ENCODE data around the gene RAB24. TPM values are rescaled to one million over a fixed set of nuclear protein-coding genes. Genes with fewer than 3 reads are reported as not detected.

The RAB24 gene
- total and polyA plus RNA-seq, 2 experiments from 2014 or later, result 27.1 to 27.7 TPM

DNA sequence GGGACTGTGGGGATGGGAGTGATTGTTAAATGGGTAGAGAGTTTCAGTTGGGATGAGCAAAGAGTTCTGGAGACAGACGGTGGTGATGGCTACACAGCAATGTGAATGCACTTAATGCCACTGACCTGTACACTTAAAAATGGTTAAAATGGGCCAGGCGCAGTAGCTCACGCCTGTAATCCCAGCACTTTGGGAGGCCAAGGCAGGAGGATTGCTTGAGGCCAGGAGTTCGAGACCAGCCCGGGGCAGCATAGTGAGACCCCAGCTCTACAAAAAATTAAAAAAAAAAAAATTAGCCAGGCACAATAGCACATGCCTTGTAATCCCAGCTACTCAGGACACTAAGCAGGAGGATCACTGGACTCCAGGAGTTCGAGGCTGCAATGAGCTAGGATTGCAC lies 40.3 kb upstream of the RAB24 start:
- DNase-seq (ENCODE audit: low spot score) (no peak), ATAC-seq (no peak)
- no peak overlapping the region for H3K4me3 Mint-ChIP-seq
- Histone ChIP-seq H3F3A (replicated peaks; ENCODE audit: low read depth) (no peaks in the 10 kb centered on the region), H3K27ac (ENCODE audit: low read depth) (no peak overlapping the region), H2AFZ (no peak overlapping the region), H3K36me3 (ENCODE audit: insufficient read depth) (0 out of 2 replicates have a peak, but pooled peaks cover 6% of the 10 kb centered on the region), H3K4me1 (ENCODE audit: insufficient read depth) (no peaks in the 10 kb centered on the region; the same call in 1 of the 2 replicates), H3K4me3 (no peak overlapping the region), H3K79me2 (replicated peaks; ENCODE audit: insufficient read depth) (peaks cover 87% of the 10 kb centered on the region), H3K27me3 (ENCODE audit: insufficient read depth) (no peaks in the 10 kb centered on the region), H3K4me2 (no peak overlapping the region), H4K20me1 (replicated peaks; ENCODE audit: insufficient read depth) (peaks cover 33% of the 10 kb centered on the region), H3K9me2 (ENCODE audit: insufficient read depth) (no peaks in the 10 kb centered on the region)
- peaks cover 1% of the 10 kb centered on the region for H3K27me3 Mint-ChIP-seq (ENCODE audit: insufficient read depth, low read depth, poor library complexity)
- H3K4me1 Mint-ChIP-seq, result peaks cover 10% of the 10 kb centered on the region
- H3K27ac Mint-ChIP-seq, result no peak overlapping the region
- H3K36me3 Mint-ChIP-seq (ENCODE audit: low read depth), result peaks cover 34% of the 10 kb centered on the region
- no peaks in the 10 kb centered on the region for H3K9me3 Mint-ChIP-seq
- TF ChIP-seq, protein P1, sequence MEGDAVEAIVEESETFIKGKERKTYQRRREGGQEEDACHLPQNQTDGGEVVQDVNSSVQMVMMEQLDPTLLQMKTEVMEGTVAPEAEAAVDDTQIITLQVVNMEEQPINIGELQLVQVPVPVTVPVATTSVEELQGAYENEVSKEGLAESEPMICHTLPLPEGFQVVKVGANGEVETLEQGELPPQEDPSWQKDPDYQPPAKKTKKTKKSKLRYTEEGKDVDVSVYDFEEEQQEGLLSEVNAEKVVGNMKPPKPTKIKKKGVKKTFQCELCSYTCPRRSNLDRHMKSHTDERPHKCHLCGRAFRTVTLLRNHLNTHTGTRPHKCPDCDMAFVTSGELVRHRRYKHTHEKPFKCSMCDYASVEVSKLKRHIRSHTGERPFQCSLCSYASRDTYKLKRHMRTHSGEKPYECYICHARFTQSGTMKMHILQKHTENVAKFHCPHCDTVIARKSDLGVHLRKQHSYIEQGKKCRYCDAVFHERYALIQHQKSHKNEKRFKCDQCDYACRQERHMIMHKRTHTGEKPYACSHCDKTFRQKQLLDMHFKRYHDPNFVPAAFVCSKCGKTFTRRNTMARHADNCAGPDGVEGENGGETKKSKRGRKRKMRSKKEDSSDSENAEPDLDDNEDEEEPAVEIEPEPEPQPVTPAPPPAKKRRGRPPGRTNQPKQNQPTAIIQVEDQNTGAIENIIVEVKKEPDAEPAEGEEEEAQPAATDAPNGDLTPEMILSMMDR (conservative IDR thresholded peaks at IDR 0.05; ENCODE audit: low read depth in 2 of 2), result no peak
- TF ChIP-seq EZH2 (IDR thresholded peaks at IDR 0.05; ENCODE audit: low read depth, unreplicated experiment), result no peak
- TF ChIP-seq EZH2phosphoT487 (IDR thresholded peaks at IDR 0.05; ENCODE audit: unreplicated experiment), result no peak
- no peak for TF ChIP-seq NANOG (IDR thresholded peaks at IDR 0.05; ENCODE audit: borderline replicate concordance)
- TF ChIP-seq, protein P2, sequence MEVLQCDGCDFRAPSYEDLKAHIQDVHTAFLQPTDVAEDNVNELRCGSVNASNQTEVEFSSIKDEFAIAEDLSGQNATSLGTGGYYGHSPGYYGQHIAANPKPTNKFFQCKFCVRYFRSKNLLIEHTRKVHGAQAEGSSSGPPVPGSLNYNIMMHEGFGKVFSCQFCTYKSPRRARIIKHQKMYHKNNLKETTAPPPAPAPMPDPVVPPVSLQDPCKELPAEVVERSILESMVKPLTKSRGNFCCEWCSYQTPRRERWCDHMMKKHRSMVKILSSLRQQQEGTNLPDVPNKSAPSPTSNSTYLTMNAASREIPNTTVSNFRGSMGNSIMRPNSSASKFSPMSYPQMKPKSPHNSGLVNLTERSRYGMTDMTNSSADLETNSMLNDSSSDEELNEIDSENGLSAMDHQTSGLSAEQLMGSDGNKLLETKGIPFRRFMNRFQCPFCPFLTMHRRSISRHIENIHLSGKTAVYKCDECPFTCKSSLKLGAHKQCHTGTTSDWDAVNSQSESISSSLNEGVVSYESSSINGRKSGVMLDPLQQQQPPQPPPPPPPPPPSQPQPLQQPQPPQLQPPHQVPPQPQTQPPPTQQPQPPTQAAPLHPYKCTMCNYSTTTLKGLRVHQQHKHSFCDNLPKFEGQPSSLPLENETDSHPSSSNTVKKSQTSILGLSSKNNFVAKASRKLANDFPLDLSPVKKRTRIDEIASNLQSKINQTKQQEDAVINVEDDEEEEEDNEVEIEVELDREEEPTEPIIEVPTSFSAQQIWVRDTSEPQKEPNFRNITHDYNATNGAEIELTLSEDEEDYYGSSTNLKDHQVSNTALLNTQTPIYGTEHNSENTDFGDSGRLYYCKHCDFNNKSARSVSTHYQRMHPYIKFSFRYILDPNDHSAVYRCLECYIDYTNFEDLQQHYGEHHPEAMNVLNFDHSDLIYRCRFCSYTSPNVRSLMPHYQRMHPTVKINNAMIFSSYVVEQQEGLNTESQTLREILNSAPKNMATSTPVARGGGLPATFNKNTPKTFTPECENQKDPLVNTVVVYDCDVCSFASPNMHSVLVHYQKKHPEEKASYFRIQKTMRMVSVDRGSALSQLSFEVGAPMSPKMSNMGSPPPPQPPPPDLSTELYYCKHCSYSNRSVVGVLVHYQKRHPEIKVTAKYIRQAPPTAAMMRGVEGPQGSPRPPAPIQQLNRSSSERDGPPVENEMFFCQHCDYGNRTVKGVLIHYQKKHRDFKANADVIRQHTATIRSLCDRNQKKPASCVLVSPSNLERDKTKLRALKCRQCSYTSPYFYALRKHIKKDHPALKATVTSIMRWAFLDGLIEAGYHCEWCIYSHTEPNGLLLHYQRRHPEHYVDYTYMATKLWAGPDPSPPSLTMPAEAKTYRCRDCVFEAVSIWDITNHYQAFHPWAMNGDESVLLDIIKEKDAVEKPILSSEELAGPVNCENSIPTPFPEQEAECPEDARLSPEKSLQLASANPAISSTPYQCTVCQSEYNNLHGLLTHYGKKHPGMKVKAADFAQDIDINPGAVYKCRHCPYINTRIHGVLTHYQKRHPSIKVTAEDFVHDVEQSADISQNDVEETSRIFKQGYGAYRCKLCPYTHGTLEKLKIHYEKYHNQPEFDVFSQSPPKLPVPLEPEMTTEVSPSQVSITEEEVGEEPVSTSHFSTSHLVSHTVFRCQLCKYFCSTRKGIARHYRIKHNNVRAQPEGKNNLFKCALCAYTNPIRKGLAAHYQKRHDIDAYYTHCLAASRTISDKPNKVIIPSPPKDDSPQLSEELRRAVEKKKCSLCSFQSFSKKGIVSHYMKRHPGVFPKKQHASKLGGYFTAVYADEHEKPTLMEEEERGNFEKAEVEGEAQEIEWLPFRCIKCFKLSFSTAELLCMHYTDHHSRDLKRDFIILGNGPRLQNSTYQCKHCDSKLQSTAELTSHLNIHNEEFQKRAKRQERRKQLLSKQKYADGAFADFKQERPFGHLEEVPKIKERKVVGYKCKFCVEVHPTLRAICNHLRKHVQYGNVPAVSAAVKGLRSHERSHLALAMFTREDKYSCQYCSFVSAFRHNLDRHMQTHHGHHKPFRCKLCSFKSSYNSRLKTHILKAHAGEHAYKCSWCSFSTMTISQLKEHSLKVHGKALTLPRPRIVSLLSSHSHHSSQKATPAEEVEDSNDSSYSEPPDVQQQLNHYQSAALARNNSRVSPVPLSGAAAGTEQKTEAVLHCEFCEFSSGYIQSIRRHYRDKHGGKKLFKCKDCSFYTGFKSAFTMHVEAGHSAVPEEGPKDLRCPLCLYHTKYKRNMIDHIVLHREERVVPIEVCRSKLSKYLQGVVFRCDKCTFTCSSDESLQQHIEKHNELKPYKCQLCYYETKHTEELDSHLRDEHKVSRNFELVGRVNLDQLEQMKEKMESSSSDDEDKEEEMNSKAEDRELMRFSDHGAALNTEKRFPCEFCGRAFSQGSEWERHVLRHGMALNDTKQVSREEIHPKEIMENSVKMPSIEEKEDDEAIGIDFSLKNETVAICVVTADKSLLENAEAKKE (CRISPR knock-in tag; IDR thresholded peaks at IDR 0.05), result no peak
- no peak for TF ChIP-seq ZNF331 (CRISPR knock-in tag; IDR thresholded peaks at IDR 0.05; ENCODE audit: low read depth)
- TF ChIP-seq, protein P3, sequence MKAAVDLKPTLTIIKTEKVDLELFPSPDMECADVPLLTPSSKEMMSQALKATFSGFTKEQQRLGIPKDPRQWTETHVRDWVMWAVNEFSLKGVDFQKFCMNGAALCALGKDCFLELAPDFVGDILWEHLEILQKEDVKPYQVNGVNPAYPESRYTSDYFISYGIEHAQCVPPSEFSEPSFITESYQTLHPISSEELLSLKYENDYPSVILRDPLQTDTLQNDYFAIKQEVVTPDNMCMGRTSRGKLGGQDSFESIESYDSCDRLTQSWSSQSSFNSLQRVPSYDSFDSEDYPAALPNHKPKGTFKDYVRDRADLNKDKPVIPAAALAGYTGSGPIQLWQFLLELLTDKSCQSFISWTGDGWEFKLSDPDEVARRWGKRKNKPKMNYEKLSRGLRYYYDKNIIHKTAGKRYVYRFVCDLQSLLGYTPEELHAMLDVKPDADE (IDR thresholded peaks at IDR 0.05), result no peak
- TF ChIP-seq STAT1 (IDR thresholded peaks at IDR 0.05; ENCODE audit: unreplicated experiment), result no peak
- TF ChIP-seq, protein P4, sequence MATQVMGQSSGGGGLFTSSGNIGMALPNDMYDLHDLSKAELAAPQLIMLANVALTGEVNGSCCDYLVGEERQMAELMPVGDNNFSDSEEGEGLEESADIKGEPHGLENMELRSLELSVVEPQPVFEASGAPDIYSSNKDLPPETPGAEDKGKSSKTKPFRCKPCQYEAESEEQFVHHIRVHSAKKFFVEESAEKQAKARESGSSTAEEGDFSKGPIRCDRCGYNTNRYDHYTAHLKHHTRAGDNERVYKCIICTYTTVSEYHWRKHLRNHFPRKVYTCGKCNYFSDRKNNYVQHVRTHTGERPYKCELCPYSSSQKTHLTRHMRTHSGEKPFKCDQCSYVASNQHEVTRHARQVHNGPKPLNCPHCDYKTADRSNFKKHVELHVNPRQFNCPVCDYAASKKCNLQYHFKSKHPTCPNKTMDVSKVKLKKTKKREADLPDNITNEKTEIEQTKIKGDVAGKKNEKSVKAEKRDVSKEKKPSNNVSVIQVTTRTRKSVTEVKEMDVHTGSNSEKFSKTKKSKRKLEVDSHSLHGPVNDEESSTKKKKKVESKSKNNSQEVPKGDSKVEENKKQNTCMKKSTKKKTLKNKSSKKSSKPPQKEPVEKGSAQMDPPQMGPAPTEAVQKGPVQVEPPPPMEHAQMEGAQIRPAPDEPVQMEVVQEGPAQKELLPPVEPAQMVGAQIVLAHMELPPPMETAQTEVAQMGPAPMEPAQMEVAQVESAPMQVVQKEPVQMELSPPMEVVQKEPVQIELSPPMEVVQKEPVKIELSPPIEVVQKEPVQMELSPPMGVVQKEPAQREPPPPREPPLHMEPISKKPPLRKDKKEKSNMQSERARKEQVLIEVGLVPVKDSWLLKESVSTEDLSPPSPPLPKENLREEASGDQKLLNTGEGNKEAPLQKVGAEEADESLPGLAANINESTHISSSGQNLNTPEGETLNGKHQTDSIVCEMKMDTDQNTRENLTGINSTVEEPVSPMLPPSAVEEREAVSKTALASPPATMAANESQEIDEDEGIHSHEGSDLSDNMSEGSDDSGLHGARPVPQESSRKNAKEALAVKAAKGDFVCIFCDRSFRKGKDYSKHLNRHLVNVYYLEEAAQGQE (IDR thresholded peaks at IDR 0.05; ENCODE audit: unreplicated experiment), result no peak
- no peak for TF ChIP-seq POLR2AphosphoS5 (IDR thresholded peaks at IDR 0.05; ENCODE audit: low read depth)
- TF ChIP-seq CREB1 (CRISPR knock-in tag; IDR thresholded peaks at IDR 0.05; ENCODE audit: low read depth), result no peak
- TF ChIP-seq JUNB (IDR thresholded peaks at IDR 0.05; ENCODE audit: unreplicated experiment), result no peak
- no peak for TF ChIP-seq ZNF114 (CRISPR knock-in tag; IDR thresholded peaks at IDR 0.05)

Data from GM23338 (cell line).